ENCODE measurements around the gene HABP2.

The HABP2 gene
- total RNA-seq = 0 reads per million in 2 donors

GRCh38 chr10:113552701-113553100, at the start of gene HABP2:
Gene HABP2, plus strand, starts transcription at chr10:113553053. Its CDS starts 69 bp downstream, at chr10:113553122.
- no peak for DNase-seq

- no peak for DNase-seq
These were observed 48.9 kb upstream of the HABP2 start for GRCh38 chr10:113503930-113504329.

- DNase-seq = no peak
These were observed 48.4 kb upstream of the HABP2 start for GRCh38 chr10:113504423-113504822.

- no peak for DNase-seq
These were observed 46.4 kb upstream of the HABP2 start for GRCh38 chr10:113506476-113506875.

GRCh38 chr10:113511419-113511818, 41.4 kb upstream of the HABP2 start:
- DNase-seq = no peak

- DNase-seq = no peak
These were observed 37.7 kb upstream of the HABP2 start for GRCh38 chr10:113515161-113515560.

- DNase-seq = no peak
These were observed 37.3 kb upstream of the HABP2 start for GRCh38 chr10:113515601-113516000.

- no peak for DNase-seq
These were observed 36.8 kb upstream of the HABP2 start for GRCh38 chr10:113516061-113516460.

- no peak for DNase-seq
These were observed 35.5 kb upstream of the HABP2 start for GRCh38 chr10:113517165-113517900.

- DNase-seq = no peak
These were observed 35.0 kb upstream of the HABP2 start for GRCh38 chr10:113517901-113518260.

- DNase-seq = no peak
These were observed 34.4 kb upstream of the HABP2 start for GRCh38 chr10:113518415-113518814.

GRCh38 chr10:113518816-113519591, 33.8 kb upstream of the HABP2 start:
- no peak for DNase-seq

- no peak for DNase-seq
These were observed 33.2 kb upstream of the HABP2 start for GRCh38 chr10:113519681-113520115.

GRCh38 chr10:113520261-113520660, 32.6 kb upstream of the HABP2 start:
- no peak for DNase-seq

GRCh38 chr10:113520690-113521474, 32.0 kb upstream of the HABP2 start:
- DNase-seq = no peak

- DNase-seq = no peak
These were observed 31.4 kb upstream of the HABP2 start for GRCh38 chr10:113521475-113521795.

- DNase-seq = no peak
These were observed 30.4 kb upstream of the HABP2 start for GRCh38 chr10:113522460-113522859.

GRCh38 chr10:113523071-113523470, 29.8 kb upstream of the HABP2 start:
- no peak for DNase-seq

- no peak for DNase-seq
These were observed 29.2 kb upstream of the HABP2 start for GRCh38 chr10:113523628-113524027.

- no peak for DNase-seq
These were observed 28.7 kb upstream of the HABP2 start for GRCh38 chr10:113524120-113524519.

- DNase-seq = no peak
These were observed 28.0 kb upstream of the HABP2 start for GRCh38 chr10:113524539-113525490.

- DNase-seq = no peak
These were observed 27.1 kb upstream of the HABP2 start for GRCh38 chr10:113525713-113526112.

Data from activated gamma-delta T cell (primary cell).